Heart left ventricle (tissue), 16 donors: ENCODE measurements around the gene CARMIL3. TPM values are rescaled to one million over a fixed set of nuclear protein-coding genes. Genes with fewer than 3 reads are reported as not detected.

ENCODE experiments used
- ATAC-seq, 4 donors: fragments of 200-7000 bp; cut with Tn5 transposase; one replicate each; pipeline ENCODE4 v1.9.1; 2020 to 2022; ENCODE audit warnings: moderate library complexity in 4 of 4, mild to moderate bottlenecking in 3 of 4, moderate number of reproducible peaks in 1 of 4
- DNase-seq, 5 donors: peaks; one replicate each; pipeline ENCODE4 v3.0.0-alpha.2; 2020
- H3K27ac ChIP-seq, 12 donors: fragments of 200-600 bp; sonication (generic) in 4 of 12; one replicate each; pipeline versions ENCODE4 v1.5.0 to v1.8.0; 2016 to 2022; ENCODE audit warnings: mild to moderate bottlenecking in 2 of 12
- H3K27me3 ChIP-seq, 9 donors: fragments of 200-600 bp; sonication (generic) in 2 of 9; one replicate each; pipeline versions ENCODE4 v1.5.1 to v1.8.0; 2016 to 2022; ENCODE audit warnings: mild to moderate bottlenecking in 3 of 9
- H3K36me3 ChIP-seq, 9 donors: fragments of 200-600 bp; sonication (generic) in 2 of 9; one replicate each; pipeline versions ENCODE4 v1.5.0 to v1.8.0; 2018 to 2022; ENCODE audit warnings: mild to moderate bottlenecking in 2 of 9
- H3K4me1 ChIP-seq, 12 donors: fragments of 200-600 bp; sonication (generic) in 4 of 12; one replicate each; pipeline versions ENCODE4 v1.5.0 to v1.8.0; 2016 to 2022; ENCODE audit warnings: mild to moderate bottlenecking in 3 of 12
- H3K4me3 ChIP-seq, 12 donors: fragments of 200-600 bp; sonication (generic) in 4 of 12; one replicate each; pipeline versions ENCODE4 v1.5.0 to v1.8.0; 2017 to 2022; ENCODE audit warnings: mild to moderate bottlenecking in 9 of 12, moderate library complexity in 4 of 12
- H3K9me3 ChIP-seq, 12 donors: fragments of 200-600 bp; sonication (generic) in 4 of 12; one replicate each; pipeline versions ENCODE4 v1.5.0 to v1.8.0; 2016 to 2022; ENCODE audit warnings: mild to moderate bottlenecking in 1 of 12
- POLR2A ChIP-seq, 2 donors: fragments of 450-650 bp; IDR thresholded peaks; one replicate each; pipeline ENCODE4 v1.6.1; 2017; ENCODE audit warnings: antibody characterized with exemption in 2 of 2, mild to moderate bottlenecking in 2 of 2, moderate library complexity in 2 of 2
- WGBS, 4 donors: extraction: QIAGEN DNeasy Blood & Tissue Kit in 2 of 4; methylation state at CpG; one replicate each; pipeline versions ENCODE4 v1.1.5 to v1.1.7; 2013 to 2018; 5-methylcytosine and 5-hydroxymethylcytosine counted together
- intact Hi-C, 10 donors: fragments of 100-400 bp; cut with DNase I; formaldehyde crosslinking; loops; one replicate each; pipeline versions ENCODE4 v1.11.1 to v1.14.2; 2022
- polyA plus RNA-seq, 2 donors: library from polyadenylated mRNA; stranded (reverse); fragments of 200-250 nt; gene quantifications; one replicate each; pipeline ENCODE4 v1.2.3, GENCODE V29; 2013
- total RNA-seq, 9 donors: library from RNA; depleted of rRNA in 2 of 9; stranded (reverse); fragments of >200 nt in 2 of 9; fragmentation: NEBNext Ultra II Directional in 3 of 9; extraction: Animal tissue kit (Norgen Biotek cat#: 25700) in 3 of 9; gene quantifications; one replicate each; pipeline versions ENCODE4 v1.1.0 to v1.2.4, GENCODE V29; 2016 to 2023
- TF ChIP-seq, protein P1 (sequence below), 12 donors: fragments of 200-600 bp; sonication (generic) in 4 of 12; IDR thresholded peaks; one replicate each; pipeline versions ENCODE4 v1.5.0 to v1.8.0; 2018 to 2022; ENCODE audit warnings: antibody characterized with exemption in 12 of 12, mild to moderate bottlenecking in 5 of 12
- donor health status: ischemic (EF 13 %, LVEDD 7.1; RV severe dilation, severe dysfunction).
- donor health status: healthy with polysubstance abuse.
- donor health status: DM: no; HTN: yes; CAD: no.
- donor health status: DM: no; HTN: no; CAD: no.
- donor health status: ischemic (EF 25% LVEDD 6.9; RV normal size, moderate dysfunction).
- donor health status: ischemic (EF 25% LVEDD 5.7; RV mildly dilated, moderate dysfunction).
- donor health status: healthy.
- donor health status: DM: yes; HTN: yes; CAD: no.
- donor health status: ischemic (EF 35%, LVEDD 5.7; RV mildly dilated, moderate dysfunction).
- donor health status: nonischemic (EF 11% LVEDD 7.7; RV severe dilation, severe dysfunction).
- donor health status: DM: yes; HTN: yes; CAD: no.
- donor health status: PGD.
- donor health status: ischemic (EF 29% LVEDD 5.4; RV normal size, mild dysfunction).
- donor health status: nonischemic (EF 23%, LVEDD 6.1; RV moderate dilation, normal function).

The CARMIL3 gene
- total and polyA plus RNA-seq, 11 donors: 0.05 to 0.38 (median 0.15) TPM; not detected in 3

DNA sequence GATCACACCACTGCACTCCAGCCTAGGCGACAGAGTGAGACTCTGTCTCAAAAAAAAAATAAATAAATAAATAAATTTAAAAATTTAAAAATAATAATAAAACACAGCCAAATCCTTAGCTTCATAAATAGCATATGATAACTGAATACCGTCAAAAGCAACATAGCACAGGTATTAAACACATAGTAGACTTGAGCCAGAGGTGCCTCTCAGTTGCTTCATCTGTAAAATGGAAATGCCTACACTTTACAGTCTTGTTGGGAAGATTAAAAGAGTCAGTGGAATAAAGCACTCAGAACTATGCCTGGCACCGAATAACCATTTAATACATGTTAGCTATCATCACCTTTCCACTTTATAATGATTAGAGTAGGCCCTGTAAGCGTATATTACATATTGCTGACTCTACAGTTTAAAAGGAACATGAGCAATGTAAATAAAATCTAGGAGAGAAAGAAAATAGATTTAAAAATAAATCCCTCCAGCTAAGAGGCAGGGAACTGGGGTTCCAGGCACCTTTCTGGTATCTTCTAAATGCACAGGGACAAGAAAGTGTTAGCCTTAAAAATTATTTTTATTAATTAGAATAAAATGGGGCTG, 55.0 kb downstream of the CARMIL3 start:
- no peak for ATAC-seq
- TF ChIP-seq, protein P1, sequence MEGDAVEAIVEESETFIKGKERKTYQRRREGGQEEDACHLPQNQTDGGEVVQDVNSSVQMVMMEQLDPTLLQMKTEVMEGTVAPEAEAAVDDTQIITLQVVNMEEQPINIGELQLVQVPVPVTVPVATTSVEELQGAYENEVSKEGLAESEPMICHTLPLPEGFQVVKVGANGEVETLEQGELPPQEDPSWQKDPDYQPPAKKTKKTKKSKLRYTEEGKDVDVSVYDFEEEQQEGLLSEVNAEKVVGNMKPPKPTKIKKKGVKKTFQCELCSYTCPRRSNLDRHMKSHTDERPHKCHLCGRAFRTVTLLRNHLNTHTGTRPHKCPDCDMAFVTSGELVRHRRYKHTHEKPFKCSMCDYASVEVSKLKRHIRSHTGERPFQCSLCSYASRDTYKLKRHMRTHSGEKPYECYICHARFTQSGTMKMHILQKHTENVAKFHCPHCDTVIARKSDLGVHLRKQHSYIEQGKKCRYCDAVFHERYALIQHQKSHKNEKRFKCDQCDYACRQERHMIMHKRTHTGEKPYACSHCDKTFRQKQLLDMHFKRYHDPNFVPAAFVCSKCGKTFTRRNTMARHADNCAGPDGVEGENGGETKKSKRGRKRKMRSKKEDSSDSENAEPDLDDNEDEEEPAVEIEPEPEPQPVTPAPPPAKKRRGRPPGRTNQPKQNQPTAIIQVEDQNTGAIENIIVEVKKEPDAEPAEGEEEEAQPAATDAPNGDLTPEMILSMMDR (IDR thresholded peaks at IDR 0.05): no peak
- no peak for TF ChIP-seq POLR2A (IDR thresholded peaks at IDR 0.05)
- Histone ChIP-seq H3K4me1 (peaks cover 0 to 19% (median 6%) of the 10 kb centered on the region in 12 donors), H3K9me3 (no peaks in the 10 kb centered on the region), H3K27ac (no peak overlapping the region), H3K36me3 (peaks cover 0 to 25% (median 0%) of the 10 kb centered on the region in 9 donors), H3K27me3 (no peaks in the 10 kb centered on the region), H3K4me3 (no peak overlapping the region)
- no peak for DNase-seq
- WGBS, 4 donors: 91 to 96% (median 92%) methylated on average over 4 of the region's 4 CpGs
- intact Hi-C loops: loop anchor here in 8 of 10 donors (2.0 to 5.0 kb wide), 5 partner anchors 36 to 94 kb away; partner anchors contain the start of genes EMC9 (in 1 of the 8) and IRF9 (in 1 of the 8)

DNA sequence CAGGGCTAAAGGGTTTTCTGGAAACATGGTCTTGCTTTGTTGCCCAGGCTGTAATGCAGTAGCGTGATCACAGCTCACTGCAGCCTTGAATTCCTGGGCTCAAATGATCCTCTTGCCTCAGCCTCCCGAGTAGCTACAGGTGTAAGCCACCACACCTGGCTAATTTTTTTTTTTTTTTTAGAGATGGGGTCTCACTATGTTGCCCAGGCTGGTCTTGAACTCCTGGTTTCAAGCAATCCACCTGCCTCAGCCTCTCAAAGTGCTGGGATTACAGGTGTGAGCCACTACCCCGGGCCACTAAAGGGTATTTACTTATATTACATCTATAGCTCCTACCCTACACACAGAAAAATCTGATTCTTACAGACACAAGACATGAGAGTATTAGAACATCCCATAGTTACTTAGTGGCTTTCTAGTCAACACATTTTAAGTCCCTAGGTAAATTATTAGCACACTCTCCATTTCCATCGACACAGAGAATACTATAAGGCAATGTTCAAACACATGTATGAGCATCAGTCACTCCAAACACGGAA, 56.6 kb downstream of the CARMIL3 start:
- Histone ChIP-seq H3K4me3 (no peak overlapping the region), H3K4me1 (peaks cover 0 to 22% (median 8%) of the 10 kb centered on the region in 12 donors), H3K36me3 (peaks cover 0 to 11% (median 0%) of the 10 kb centered on the region in 9 donors), H3K27ac (peak overlapping the region in 3 of 12 donors; percentile 7 to 63 (median 44)), H3K27me3 (no peaks in the 10 kb centered on the region), H3K9me3 (no peaks in the 10 kb centered on the region)
- intact Hi-C loops: loop anchor here in 8 of 10 donors (2.0 to 5.0 kb wide), 6 partner anchors 34 to 96 kb away; partner anchors contain the start of genes EMC9 (in 1 of the 8) and IRF9 (in 1 of the 8)
- DNase-seq: no peak
- TF ChIP-seq, protein P1 (IDR thresholded peaks at IDR 0.05): no peak
- TF ChIP-seq POLR2A (IDR thresholded peaks at IDR 0.05): no peak
- no peak for ATAC-seq
- 41 to 51% (median 47%) methylated on average over 5 of the region's 5 CpGs for WGBS, 4 donors

DNA sequence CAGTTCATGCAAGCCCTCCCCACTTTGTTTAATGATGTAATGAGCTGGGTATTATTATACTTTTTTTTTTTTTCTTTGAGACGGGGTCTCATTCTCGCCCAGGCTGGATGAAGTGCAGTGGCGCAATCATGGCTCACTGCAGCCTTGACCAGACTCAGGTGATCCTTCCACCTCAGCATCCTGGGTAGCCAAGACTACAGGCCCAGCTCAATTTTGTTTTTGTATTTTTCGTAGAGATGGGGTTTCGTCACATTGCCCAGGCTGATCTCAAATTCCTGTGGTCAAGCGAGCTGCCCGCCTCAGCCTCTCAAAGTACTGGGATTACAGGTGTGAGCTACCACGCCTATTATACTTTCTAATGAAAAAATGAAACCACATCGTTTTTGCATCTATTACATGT, 58.3 kb downstream of the CARMIL3 start:
- intact Hi-C loops: loop anchor here in 1 of 10 donors (5.0 kb wide), 1 partner anchor 37 kb away; the partner anchor contains the start of genes PSME2 and RNF31
- H3K4me1 ChIP-seq: peaks cover 0 to 24% (median 10%) of the 10 kb centered on the region in 12 donors
- WGBS, 4 donors: 85 to 87% (median 86%) methylated on average over 9 of the region's 9 CpGs
- no peak overlapping the region for H3K27ac ChIP-seq
- no peaks in the 10 kb centered on the region for H3K27me3 ChIP-seq
- H3K4me3 ChIP-seq: no peak overlapping the region
- DNase-seq: no peak
- ATAC-seq: no peak
- no peaks in the 10 kb centered on the region for H3K9me3 ChIP-seq
- no peak for TF ChIP-seq POLR2A (IDR thresholded peaks at IDR 0.05)
- TF ChIP-seq, protein P1 (IDR thresholded peaks at IDR 0.05): no peak
- H3K36me3 ChIP-seq: peaks cover 0 to under 1% (median 0%) of the 10 kb centered on the region in 9 donors

DNA sequence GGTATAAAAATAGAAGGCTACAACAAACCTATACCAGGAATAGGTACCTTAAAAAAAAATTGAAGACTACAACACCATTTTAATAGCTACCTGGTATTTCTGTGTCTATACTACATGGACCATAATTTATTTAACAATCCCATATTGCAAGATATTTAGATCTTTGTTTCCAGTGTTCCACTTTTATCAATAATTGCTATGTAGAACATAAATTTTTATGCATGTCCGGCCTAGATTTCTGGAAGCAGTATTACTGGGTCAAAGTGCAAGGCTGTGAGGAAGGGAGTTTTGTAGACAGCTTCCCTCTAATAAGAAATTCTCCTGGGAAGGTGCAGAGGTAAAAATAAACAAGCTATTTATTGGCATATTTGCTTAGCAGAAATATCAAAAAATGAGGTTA, 58.7 kb downstream of the CARMIL3 start:
- H3K9me3 ChIP-seq: no peaks in the 10 kb centered on the region
- intact Hi-C loops: loop anchor here in 1 of 10 donors (5.0 kb wide), 1 partner anchor 37 kb away; the partner anchor contains the start of genes PSME2 and RNF31

More for the DNA sequence above, 58.7 kb downstream of the CARMIL3 start:
- ATAC-seq: no peak
- Histone ChIP-seq H3K36me3 (no peaks in the 10 kb centered on the region), H3K4me1 (peaks cover 0 to 26% (median 12%) of the 10 kb centered on the region in 12 donors), H3K27me3 (no peaks in the 10 kb centered on the region), H3K27ac (no peak overlapping the region), H3K4me3 (no peak overlapping the region)
- DNase-seq: no peak
- no peak for TF ChIP-seq POLR2A (IDR thresholded peaks at IDR 0.05)
- TF ChIP-seq, protein P1 (IDR thresholded peaks at IDR 0.05): no peak
- WGBS, 4 donors: 47 to 67% (median 57%) methylated on average over 1 of the region's 1 CpG
